Testis (tissue), 2 donors: ENCODE data around the gene EEFSEC.

Source experiments
- POLR2A ChIP-seq: fragments of 450-650 bp; IDR thresholded peaks from one replicate; pipeline ENCODE4 v1.6.1; 2017; ENCODE audit warnings: antibody characterized with exemption, mild to moderate bottlenecking, moderate library complexity
- TF ChIP-seq, protein P1 (sequence below), 3 experiments: fragments of 450-650 bp in 2 of 3; fragments of 200-600 bp in 1 of 3; sonication (generic) in 1 of 3; IDR thresholded peaks; one replicate each; pipeline ENCODE4 v1.5.1; 2016 to 2019; ENCODE audit warnings: antibody characterized with exemption in 3 of 3, mild to moderate bottlenecking in 2 of 3, moderate library complexity in 1 of 3

DNA sequence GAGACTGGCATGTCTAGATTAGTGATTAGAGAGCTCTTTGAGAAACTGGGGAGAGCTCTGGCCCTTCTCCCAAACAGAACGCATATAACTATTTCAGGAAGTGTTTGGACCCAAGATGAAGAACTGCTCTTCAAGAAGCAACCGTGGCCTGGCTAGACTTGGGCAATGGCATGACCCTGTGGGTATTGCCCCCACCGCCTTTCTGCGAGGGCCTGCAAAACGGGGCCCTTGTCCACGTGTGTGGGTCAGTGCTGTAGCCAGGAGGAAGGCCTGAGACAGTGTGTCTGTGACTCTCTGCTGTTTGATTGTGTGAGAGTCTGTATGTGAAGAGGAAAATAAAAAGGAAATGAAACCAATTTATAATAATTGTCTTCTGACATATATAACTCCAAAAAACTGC, 42.5 kb downstream of the EEFSEC start:
- TF ChIP-seq, protein P1, sequence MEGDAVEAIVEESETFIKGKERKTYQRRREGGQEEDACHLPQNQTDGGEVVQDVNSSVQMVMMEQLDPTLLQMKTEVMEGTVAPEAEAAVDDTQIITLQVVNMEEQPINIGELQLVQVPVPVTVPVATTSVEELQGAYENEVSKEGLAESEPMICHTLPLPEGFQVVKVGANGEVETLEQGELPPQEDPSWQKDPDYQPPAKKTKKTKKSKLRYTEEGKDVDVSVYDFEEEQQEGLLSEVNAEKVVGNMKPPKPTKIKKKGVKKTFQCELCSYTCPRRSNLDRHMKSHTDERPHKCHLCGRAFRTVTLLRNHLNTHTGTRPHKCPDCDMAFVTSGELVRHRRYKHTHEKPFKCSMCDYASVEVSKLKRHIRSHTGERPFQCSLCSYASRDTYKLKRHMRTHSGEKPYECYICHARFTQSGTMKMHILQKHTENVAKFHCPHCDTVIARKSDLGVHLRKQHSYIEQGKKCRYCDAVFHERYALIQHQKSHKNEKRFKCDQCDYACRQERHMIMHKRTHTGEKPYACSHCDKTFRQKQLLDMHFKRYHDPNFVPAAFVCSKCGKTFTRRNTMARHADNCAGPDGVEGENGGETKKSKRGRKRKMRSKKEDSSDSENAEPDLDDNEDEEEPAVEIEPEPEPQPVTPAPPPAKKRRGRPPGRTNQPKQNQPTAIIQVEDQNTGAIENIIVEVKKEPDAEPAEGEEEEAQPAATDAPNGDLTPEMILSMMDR (IDR thresholded peaks at IDR 0.05): no peak
- no peak for TF ChIP-seq POLR2A
